VCaP (cell line): Measurements from ENCODE around the gene ZIC5.

Experiments used
- H3K27ac ChIP-seq: fragments of 450-650 bp; 2 replicates; pipeline ENCODE4 v1.5.1; 2017
- CTCF ChIP-seq: fragments of 450-650 bp; conservative IDR thresholded peaks from 2 replicates; pipeline ENCODE4 v1.5.1; 2017; ENCODE audit warnings: mild to moderate bottlenecking, moderate library complexity

ZIC5 gene

GRCh38 chr13:99941086-99941485 is 30.5 kb downstream of the ZIC5 start:
- no peak for TF ChIP-seq CTCF
- H3K27ac ChIP-seq: no peak overlapping the region

GRCh38 chr13:99938635-99939034 is 32.9 kb downstream of the ZIC5 start:
- TF ChIP-seq CTCF: no peak
- no peak overlapping the region for H3K27ac ChIP-seq

GRCh38 chr13:99935772-99936171 is 35.8 kb downstream of the ZIC5 start:
- no peak for TF ChIP-seq CTCF
- H3K27ac ChIP-seq: no peak overlapping the region

GRCh38 chr13:99932912-99933311 is 38.7 kb downstream of the ZIC5 start:
- no peak for TF ChIP-seq CTCF
- no peak overlapping the region for H3K27ac ChIP-seq

- TF ChIP-seq CTCF: no peak
Measured at GRCh38 chr13:99930925-99931324, 40.6 kb downstream of the ZIC5 start.

GRCh38 chr13:99929866-99930265 is 41.7 kb downstream of the ZIC5 start:
- no peak for TF ChIP-seq CTCF
- H3K27ac ChIP-seq: no peak overlapping the region

More at GRCh38 chr13:99930925-99931324, 40.6 kb downstream of the ZIC5 start:
- no peak overlapping the region for H3K27ac ChIP-seq

- no peak for TF ChIP-seq CTCF
- peak overlapping the region; percentile 61 for H3K27ac ChIP-seq
Measured at GRCh38 chr13:99926014-99926731, 45.4 kb downstream of the ZIC5 start.
